H9 (cell line): ENCODE measurements around the gene TEK. TPM values are rescaled to one million over a fixed set of nuclear protein-coding genes. Genes with fewer than 3 reads are reported as not detected.
A peak's percentile ranks its signal among the peaks of the same experiment; 100 is the strongest.

Source experiments
- DNase-seq: peaks from one replicate; pipeline ENCODE4 v3.0.0-alpha.2; 2017
- H2AFZ ChIP-seq: one replicate; pipeline ENCODE4 v1.6.1; 2013; ENCODE audit warnings: mild to moderate bottlenecking, low read length, control low read depth, moderate library complexity
- H2AK5ac ChIP-seq: 2 replicates; pipeline ENCODE4 v1.6.1; 2013; ENCODE audit warnings: low read length, control low read depth, mixed read lengths; ENCODE audit not compliant: insufficient read length
- H2BK120ac ChIP-seq: one replicate; pipeline ENCODE4 v1.6.1; 2013; ENCODE audit warnings: low read depth, mild to moderate bottlenecking, low read length, control low read depth, inconsistent platforms; ENCODE audit not compliant: poor library complexity, severe bottlenecking
- H2BK12ac ChIP-seq: 2 replicates; pipeline ENCODE4 v1.6.1; 2013; ENCODE audit warnings: low read length, control low read depth, mixed read lengths, low read depth; ENCODE audit not compliant: insufficient read length
- H2BK15ac ChIP-seq: 2 replicates; pipeline ENCODE4 v1.6.1; 2013; ENCODE audit warnings: low read depth, low read length, control low read depth
- H2BK20ac ChIP-seq: one replicate; pipeline ENCODE4 v1.6.1; 2013; ENCODE audit warnings: low read depth, mild to moderate bottlenecking, low read length, control low read depth, inconsistent platforms; ENCODE audit not compliant: poor library complexity, severe bottlenecking
- H2BK5ac ChIP-seq: 2 replicates; pipeline ENCODE4 v1.6.1; 2013; ENCODE audit warnings: low read length, control low read depth, mixed read lengths; ENCODE audit not compliant: insufficient read length
- H3K14ac ChIP-seq: 2 replicates; pipeline ENCODE4 v1.6.1; 2013; ENCODE audit warnings: low read length, control low read depth; ENCODE audit not compliant: insufficient read depth
- H3K18ac ChIP-seq: 2 replicates; pipeline ENCODE4 v1.6.1; 2013; ENCODE audit warnings: low read depth, mild to moderate bottlenecking, mixed read lengths, low read length, control low read depth; ENCODE audit not compliant: insufficient read length
- H3K23ac ChIP-seq: 2 replicates; pipeline ENCODE4 v1.6.1; 2013; ENCODE audit warnings: low read length, control low read depth, mixed read lengths, low read depth; ENCODE audit not compliant: insufficient read length
- H3K23me2 ChIP-seq: 2 replicates; pipeline ENCODE4 v1.6.1; 2013; ENCODE audit warnings: low read depth, mild to moderate bottlenecking, mixed read lengths, low read length, control low read depth; ENCODE audit not compliant: insufficient read length, poor library complexity, severe bottlenecking
- H3K27ac ChIP-seq: 2 replicates; pipeline ENCODE4 v1.5.1; 2013; ENCODE audit warnings: low read length, control low read depth, mixed read lengths, low read depth; ENCODE audit not compliant: insufficient read length
- H3K27me3 ChIP-seq: 2 replicates; pipeline ENCODE4 v1.6.1; 2013; ENCODE audit warnings: low read length, control low read depth, inconsistent platforms; ENCODE audit not compliant: insufficient read depth
- H3K4ac ChIP-seq: 2 replicates; pipeline ENCODE4 v1.6.1; 2013; ENCODE audit warnings: low read depth, mild to moderate bottlenecking, control low read depth, inconsistent platforms, low read length, moderate library complexity
- H3K4me1 ChIP-seq: 2 replicates; pipeline ENCODE4 v1.6.1; 2013; ENCODE audit warnings: low read length, control low read depth, inconsistent platforms; ENCODE audit not compliant: insufficient read depth
- H3K4me2 ChIP-seq: 2 replicates; pipeline ENCODE4 v1.6.1; 2013; ENCODE audit warnings: low read length, control low read depth, mixed read lengths; ENCODE audit not compliant: insufficient read length, insufficient read depth
- H3K56ac ChIP-seq: 2 replicates; pipeline ENCODE4 v1.6.1; 2013; ENCODE audit warnings: low read depth, mild to moderate bottlenecking, mixed read lengths, low read length, control low read depth; ENCODE audit not compliant: insufficient read length
- H3K79me1 ChIP-seq: 2 replicates; pipeline ENCODE4 v1.6.1; 2013; ENCODE audit warnings: low read depth, mild to moderate bottlenecking, moderate library complexity, low read length, control low read depth, inconsistent platforms; ENCODE audit not compliant: insufficient read depth, poor library complexity, severe bottlenecking
- H3K79me2 ChIP-seq: 2 replicates; pipeline ENCODE4 v1.6.1; 2013; ENCODE audit warnings: low read length, control low read depth, inconsistent platforms; ENCODE audit not compliant: insufficient read depth
- H3K9ac ChIP-seq: 2 replicates; pipeline ENCODE4 v1.6.1; 2013; ENCODE audit warnings: low read length, control low read depth, mixed read lengths; ENCODE audit not compliant: insufficient read length; ENCODE audit errors: extremely low read depth
- H3K9me3 ChIP-seq: one replicate; pipeline ENCODE4 v1.6.1; 2013; ENCODE audit warnings: low read depth, low read length, inconsistent platforms; ENCODE audit not compliant: control insufficient read depth
- H3T11ph ChIP-seq: one replicate; pipeline ENCODE4 v1.6.1; 2013; ENCODE audit warnings: mild to moderate bottlenecking, low read length, control low read depth, inconsistent platforms
- H4K20me1 ChIP-seq: one replicate; pipeline ENCODE4 v1.6.1; 2013; ENCODE audit not compliant: control insufficient read depth, insufficient read length, insufficient read depth
- H4K5ac ChIP-seq: 2 replicates; pipeline ENCODE4 v1.6.1; 2013; ENCODE audit warnings: low read depth, mild to moderate bottlenecking, mixed read lengths, low read length, control low read depth; ENCODE audit not compliant: insufficient read length
- H4K8ac ChIP-seq: replicated peaks from 2 replicates; pipeline ENCODE4 v1.6.1; 2013; ENCODE audit warnings: low read length, control low read depth, mixed read lengths, low read depth; ENCODE audit not compliant: insufficient read length
- H4K91ac ChIP-seq: 2 replicates; pipeline ENCODE4 v1.6.1; 2013; ENCODE audit warnings: low read depth, mild to moderate bottlenecking, moderate library complexity, mixed read lengths, low read length, control low read depth; ENCODE audit not compliant: insufficient read length
- H3K27ac Mint-ChIP-seq, 3 experiments: 2 replicates in 2 of 3; 3 replicates in 1 of 3; pipeline ENCODE4 v1.8.0; 2020 to 2021; ENCODE audit warnings: mixed read lengths in 3 of 3, mild to moderate bottlenecking in 1 of 3, moderate library complexity in 1 of 3
- H3K27me3 Mint-ChIP-seq: 2 replicates; pipeline ENCODE4 v1.8.0; 2021; ENCODE audit warnings: low read depth, mild to moderate bottlenecking, moderate library complexity, mixed read lengths
- H3K36me3 Mint-ChIP-seq, 3 experiments: 2 replicates in 2 of 3; 3 replicates in 1 of 3; pipeline ENCODE4 v1.8.0; 2020 to 2021; ENCODE audit warnings: low read depth in 3 of 3, mixed read lengths in 3 of 3; ENCODE audit not compliant: insufficient read depth in 1 of 3
- H3K4me1 Mint-ChIP-seq, 2 experiments: 2 replicates each; pipeline ENCODE4 v1.8.0; 2020; ENCODE audit warnings: mixed read lengths in 2 of 2
- H3K4me3 Mint-ChIP-seq, 2 experiments: 2 replicates in 1 of 2; 3 replicates in 1 of 2; pipeline ENCODE4 v1.8.0; 2020 to 2021; ENCODE audit warnings: mild to moderate bottlenecking in 2 of 2, mixed read lengths in 2 of 2, moderate library complexity in 1 of 2
- H3K9me3 Mint-ChIP-seq, 2 experiments: 2 replicates in 1 of 2; 3 replicates in 1 of 2; pipeline ENCODE4 v1.8.0; 2020; ENCODE audit warnings: mild to moderate bottlenecking in 2 of 2, mixed read lengths in 2 of 2, moderate library complexity in 1 of 2
- CTCF ChIP-seq: fragments of 200-600 bp; sonication (generic); conservative IDR thresholded peaks from 3 replicates; pipeline ENCODE4 v1.8.0; 2021; ENCODE audit warnings: antibody characterized with exemption, mild to moderate bottlenecking
- WGBS: extraction: QIAGEN DNeasy Blood & Tissue Kit; methylation state at CpG from one replicate; pipeline ENCODE4 v1.1.7; 2013; ENCODE audit warnings: missing lambda C conversion rate, low lambda C conversion rate, mixed read lengths; ENCODE audit not compliant: insufficient read length; ENCODE audit errors: extremely low coverage; 5-methylcytosine and 5-hydroxymethylcytosine counted together
- total RNA-seq: library from RNA; stranded (reverse); gene quantifications from 2 replicates; pipeline ENCODE4 v1.2.1, GENCODE V29; 2021

Gene TEK
- total RNA-seq, 1 experiment from 2014 or later, result 1.8 TPM

GRCh38 chr9:27247756-27248155 is 138.7 kb downstream of the TEK start:
- Histone ChIP-seq H3K14ac (no peak overlapping the region), H4K20me1 (no peaks in the 10 kb centered on the region), H3K23me2 (no peaks in the 10 kb centered on the region), H2AFZ (no peak overlapping the region), H3K9me3 (no peaks in the 10 kb centered on the region), H2BK15ac (no peak overlapping the region), H3K79me2 (no peaks in the 10 kb centered on the region), H4K8ac (no peak overlapping the region), H3K9ac (no peak overlapping the region), H3K23ac (no peak overlapping the region), H3K27me3 (no peaks in the 10 kb centered on the region), H3K4me1 (peaks cover 2% of the 10 kb centered on the region; the same call in 1 of the 2 replicates), H4K5ac (no peak overlapping the region), H4K91ac (no peak overlapping the region), H3K18ac (no peak overlapping the region), H3K27ac (no peak overlapping the region), H2BK12ac (no peak overlapping the region), H2BK20ac (no peak overlapping the region), H3K79me1 (no peaks in the 10 kb centered on the region), H3K4ac (no peak overlapping the region), H2AK5ac (no peak overlapping the region), H3K56ac (no peak overlapping the region), H2BK120ac (no peak overlapping the region), H2BK5ac (no peak overlapping the region), H3K4me2 (no peak overlapping the region), H3T11ph (no peak overlapping the region)
- H3K36me3 Mint-ChIP-seq, result no peaks in the 10 kb centered on the region; a peak in 1 of 7 replicates
- no peak overlapping the region for H3K27ac Mint-ChIP-seq
- peaks cover 2 to 3% of the 10 kb centered on the region in 2 experiments; a peak in 2 of 4 replicates for H3K4me1 Mint-ChIP-seq
- H3K4me3 Mint-ChIP-seq, result no peak overlapping the region
- WGBS, result no CpG with 5 or more reads among the region's 2 CpGs
- no peaks in the 10 kb centered on the region for H3K27me3 Mint-ChIP-seq
- peaks cover 3 to 5% of the 10 kb centered on the region in 2 experiments; a peak in 2 of 5 replicates for H3K9me3 Mint-ChIP-seq
- peak; percentile 67 for DNase-seq
- peak; percentile 80 for TF ChIP-seq CTCF
